Fibroblast of lung (primary cell): ENCODE data around the gene CDK10. TPM values are rescaled to one million over a fixed set of nuclear protein-coding genes. Genes with fewer than 3 reads are reported as not detected.

Source experiments
- DNase-seq, 2 donors: peaks; one replicate each; pipeline versions ENCODE4 v3.0.0 to v3.0.0-alpha.2; 2010; ENCODE audit warnings: low read depth in 2 of 2
- H2AFZ ChIP-seq: 2 replicates; pipeline ENCODE4 v1.5.1; 2012; ENCODE audit warnings: low read length, control low read depth, inconsistent platforms
- H3K27ac ChIP-seq: 2 replicates; pipeline ENCODE4 v1.5.1; 2011; ENCODE audit warnings: low read length, control low read depth; ENCODE audit not compliant: insufficient read depth
- H3K27me3 ChIP-seq: 2 replicates; pipeline ENCODE4 v1.5.1; 2011; ENCODE audit warnings: mild to moderate bottlenecking, low read length; ENCODE audit not compliant: control insufficient read depth, insufficient read depth
- H3K36me3 ChIP-seq: 2 replicates; pipeline ENCODE4 v1.5.1; 2011; ENCODE audit warnings: low read length; ENCODE audit not compliant: control insufficient read depth, insufficient read depth
- H3K4me1 ChIP-seq: 2 replicates; pipeline ENCODE4 v1.5.1; 2011; ENCODE audit warnings: low read length; ENCODE audit not compliant: control insufficient read depth, insufficient read depth; ENCODE audit errors: extremely low read depth
- H3K4me2 ChIP-seq: 2 replicates; pipeline ENCODE4 v1.5.1; 2011; ENCODE audit warnings: low read length, control low read depth; ENCODE audit not compliant: insufficient read depth; ENCODE audit errors: extremely low read depth
- H3K4me3 ChIP-seq, 4 experiments: fragments of 200-600 bp in 1 of 4; sonication (generic) in 1 of 4; replicated peaks in 1 of 4; 2 replicates each; pipeline ENCODE4 v1.5.1; 2011 to 2016; ENCODE audit warnings: low read length in 4 of 4, low read depth in 3 of 4, mild to moderate bottlenecking in 3 of 4, control low read depth in 2 of 4, inconsistent platforms in 1 of 4, mixed read lengths in 1 of 4; ENCODE audit not compliant: insufficient read depth in 1 of 4; ENCODE audit errors: control extremely low read depth in 1 of 4
- H3K79me2 ChIP-seq: 2 replicates; pipeline ENCODE4 v1.5.1; 2012; ENCODE audit warnings: mild to moderate bottlenecking, low read length, inconsistent platforms; ENCODE audit not compliant: control insufficient read depth, insufficient read depth
- H3K9ac ChIP-seq: 2 replicates; pipeline ENCODE4 v1.5.1; 2011; ENCODE audit warnings: mild to moderate bottlenecking, low read length, control low read depth; ENCODE audit not compliant: insufficient read depth
- H3K9me3 ChIP-seq: 2 replicates; pipeline ENCODE4 v1.5.1; 2012; ENCODE audit warnings: low read depth, low read length; ENCODE audit not compliant: control insufficient read depth, insufficient read depth
- H4K20me1 ChIP-seq: 2 replicates; pipeline ENCODE4 v1.5.1; 2011; ENCODE audit warnings: low read length; ENCODE audit not compliant: control insufficient read depth, insufficient read depth; ENCODE audit errors: extremely low read depth
- EZH2 ChIP-seq: IDR thresholded peaks from 2 replicates; pipeline ENCODE4 v1.5.1; 2012; ENCODE audit warnings: low read length, control low read depth, mild to moderate bottlenecking; ENCODE audit errors: missing control alignments
- polyA plus RNA-seq, 2 donors: library from polyadenylated mRNA; depleted of rRNA in 1 of 2; stranded (reverse) in 1 of 2; unstranded in 1 of 2; fragments of >200 nt; gene quantifications; 2 replicates each; pipeline ENCODE4 v1.2.1, GENCODE V29; 2011 to 2012; ENCODE audit warnings: missing spikeins in 1 of 2
- total RNA-seq: library from RNA; depleted of rRNA; stranded (reverse); fragments of >200 nt; gene quantifications from 2 replicates; pipeline ENCODE4 v1.2.1, GENCODE V29; 2014
- TF ChIP-seq, protein P1 (sequence below), 2 donors: IDR thresholded peaks in 1 of 2; conservative IDR thresholded peaks in 1 of 2; 1 replicate in 1 of 2; 2 replicates in 1 of 2; pipeline ENCODE4 v1.5.1; 2011 to 2012; ENCODE audit warnings: low read length in 2 of 2, control low read depth in 1 of 2, inconsistent platforms in 1 of 2, low read depth in 1 of 2, mild to moderate bottlenecking in 1 of 2

The CDK10 gene
- total and polyA plus RNA-seq, 2 donors (not counting 1 experiment from before 2014, with no cell fraction given): 22.9 to 41.9 TPM

DNA sequence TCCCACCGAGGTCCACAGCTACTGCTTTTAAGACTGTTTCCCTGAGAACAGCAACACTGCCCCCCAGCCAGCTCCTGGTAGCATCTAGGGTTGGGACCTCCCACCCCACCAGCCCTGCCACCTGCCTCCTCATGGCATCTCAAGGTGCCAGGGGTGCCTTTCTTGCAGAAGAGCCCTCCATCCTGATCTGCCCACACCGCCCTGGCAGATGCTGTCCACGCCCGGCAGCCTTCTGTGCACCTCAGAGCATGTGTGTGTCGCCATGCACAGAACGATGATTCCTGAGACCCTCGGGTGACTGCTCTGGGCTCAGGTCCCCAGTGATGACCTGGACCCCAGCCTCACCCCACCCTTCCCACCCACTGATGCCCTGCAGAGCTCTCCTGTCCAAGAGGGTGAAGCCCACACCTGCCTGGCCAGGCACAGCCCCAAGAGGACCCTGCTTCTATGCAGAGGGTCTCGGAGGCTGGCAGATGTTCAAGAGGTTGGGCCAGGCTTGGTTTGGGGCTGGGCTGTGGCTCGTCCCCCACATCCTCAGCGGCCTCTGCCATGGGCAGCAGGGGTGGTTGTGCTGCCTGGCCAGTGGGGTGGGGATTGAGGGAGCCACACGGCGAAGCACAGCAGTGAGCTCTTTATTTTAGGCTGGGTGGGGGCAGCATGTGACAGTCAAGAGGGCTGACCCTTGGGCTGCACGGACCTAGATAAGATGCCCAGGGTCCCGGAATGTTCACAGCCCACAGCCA lies 20.2 kb downstream of the CDK10 start:
- H3K4me3 ChIP-seq: no peak overlapping the region
- peaks cover 3% of the 10 kb centered on the region for H3K4me1 ChIP-seq
- no peaks in the 10 kb centered on the region for H3K9me3 ChIP-seq
- H3K27me3 ChIP-seq: no peaks in the 10 kb centered on the region
- no peak overlapping the region for H3K27ac ChIP-seq
- H3K36me3 ChIP-seq: peaks cover 4% of the 10 kb centered on the region
- no peak overlapping the region for H3K4me2 ChIP-seq
- DNase-seq: no peak
- no peak for TF ChIP-seq EZH2
- no peak overlapping the region for H3K9ac ChIP-seq
- no peaks in the 10 kb centered on the region for H3K79me2 ChIP-seq
- H4K20me1 ChIP-seq: no peaks in the 10 kb centered on the region
- H2AFZ ChIP-seq: no peak overlapping the region

DNA sequence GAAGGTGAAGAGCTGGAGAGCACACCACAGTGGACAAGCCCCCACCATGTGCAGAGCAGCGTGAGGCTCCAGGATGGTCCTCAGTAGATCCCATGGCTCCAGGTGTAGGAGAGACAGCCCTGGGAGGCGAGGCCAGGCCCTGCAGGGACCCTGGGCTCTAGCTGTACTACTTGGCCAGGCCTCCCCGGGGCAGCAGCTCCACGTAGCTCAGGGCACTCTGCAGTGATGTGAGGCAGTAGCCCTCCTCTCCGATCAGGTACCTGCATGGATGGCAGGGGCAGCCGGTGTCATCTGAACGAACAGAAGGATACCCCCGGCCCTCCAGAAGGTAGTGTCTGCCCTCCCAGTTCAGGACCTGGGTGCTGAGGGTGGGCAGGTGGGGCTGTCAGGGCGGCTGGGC lies 21.2 kb downstream of the CDK10 start:
- TF ChIP-seq EZH2: no peak
- TF ChIP-seq, protein P1, sequence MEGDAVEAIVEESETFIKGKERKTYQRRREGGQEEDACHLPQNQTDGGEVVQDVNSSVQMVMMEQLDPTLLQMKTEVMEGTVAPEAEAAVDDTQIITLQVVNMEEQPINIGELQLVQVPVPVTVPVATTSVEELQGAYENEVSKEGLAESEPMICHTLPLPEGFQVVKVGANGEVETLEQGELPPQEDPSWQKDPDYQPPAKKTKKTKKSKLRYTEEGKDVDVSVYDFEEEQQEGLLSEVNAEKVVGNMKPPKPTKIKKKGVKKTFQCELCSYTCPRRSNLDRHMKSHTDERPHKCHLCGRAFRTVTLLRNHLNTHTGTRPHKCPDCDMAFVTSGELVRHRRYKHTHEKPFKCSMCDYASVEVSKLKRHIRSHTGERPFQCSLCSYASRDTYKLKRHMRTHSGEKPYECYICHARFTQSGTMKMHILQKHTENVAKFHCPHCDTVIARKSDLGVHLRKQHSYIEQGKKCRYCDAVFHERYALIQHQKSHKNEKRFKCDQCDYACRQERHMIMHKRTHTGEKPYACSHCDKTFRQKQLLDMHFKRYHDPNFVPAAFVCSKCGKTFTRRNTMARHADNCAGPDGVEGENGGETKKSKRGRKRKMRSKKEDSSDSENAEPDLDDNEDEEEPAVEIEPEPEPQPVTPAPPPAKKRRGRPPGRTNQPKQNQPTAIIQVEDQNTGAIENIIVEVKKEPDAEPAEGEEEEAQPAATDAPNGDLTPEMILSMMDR (conservative IDR thresholded peaks at IDR 0.05 in 1 of 2, IDR thresholded peaks at IDR 0.05 in 1 of 2; ENCODE audit: low read depth in 1 of 2, low read length in 2 of 2): no peak
- Histone ChIP-seq H3K9ac (no peak overlapping the region), H3K79me2 (no peaks in the 10 kb centered on the region), H3K4me2 (no peak overlapping the region), H3K27me3 (no peaks in the 10 kb centered on the region), H3K9me3 (no peaks in the 10 kb centered on the region), H3K4me3 (no peak overlapping the region), H3K4me1 (peaks cover 2% of the 10 kb centered on the region), H2AFZ (no peak overlapping the region), H4K20me1 (no peaks in the 10 kb centered on the region), H3K36me3 (peaks cover 4% of the 10 kb centered on the region), H3K27ac (no peak overlapping the region)
- DNase-seq: no peak

DNA sequence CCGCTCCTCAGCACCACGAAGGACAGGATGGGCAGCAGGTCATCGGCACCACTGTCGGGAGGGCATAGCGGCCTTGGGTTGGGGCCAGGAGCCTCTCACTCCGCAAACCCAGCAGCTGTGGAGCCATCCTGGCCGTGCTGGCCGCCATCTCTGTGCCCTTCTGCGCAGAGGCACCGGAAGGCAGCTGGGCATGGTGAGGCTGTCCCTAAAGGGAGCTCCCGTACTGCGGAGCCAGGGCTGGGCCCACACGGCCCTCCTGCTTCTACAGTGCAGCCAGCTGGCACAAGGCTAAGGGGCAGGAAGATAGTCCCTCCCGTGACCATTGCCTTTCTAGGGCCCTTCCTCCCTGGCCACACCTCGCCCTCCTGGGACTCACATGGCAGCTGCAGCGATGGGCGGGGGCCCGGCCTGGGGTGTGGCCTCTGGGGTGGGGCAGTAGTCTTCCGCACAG lies 22.0 kb downstream of the CDK10 start:
- no peak overlapping the region for H3K4me2 ChIP-seq
- H3K4me3 ChIP-seq: no peak overlapping the region
- no peaks in the 10 kb centered on the region for H3K27me3 ChIP-seq
- no peak overlapping the region for H2AFZ ChIP-seq
- peaks cover 4% of the 10 kb centered on the region for H3K36me3 ChIP-seq
- no peaks in the 10 kb centered on the region for H4K20me1 ChIP-seq
- no peak for DNase-seq
- H3K27ac ChIP-seq: no peak overlapping the region
- no peak overlapping the region for H3K9ac ChIP-seq
- TF ChIP-seq EZH2: no peak
- TF ChIP-seq, protein P1 (conservative IDR thresholded peaks at IDR 0.05 in 1 of 2, IDR thresholded peaks at IDR 0.05 in 1 of 2; ENCODE audit: low read depth in 1 of 2, low read length in 2 of 2): no peak
- no peaks in the 10 kb centered on the region for H3K79me2 ChIP-seq
- H3K9me3 ChIP-seq: no peaks in the 10 kb centered on the region
- H3K4me1 ChIP-seq: peaks cover 2% of the 10 kb centered on the region
